GM12878 (cell line): Measurements from ENCODE around the gene NLRP6. TPM values are rescaled to one million over a fixed set of nuclear protein-coding genes. Genes with fewer than 3 reads are reported as not detected.
"Not testable (repeated sequence)": the region's sequence is repeated elsewhere in the genome, so short reads cannot be mapped to it uniquely, and the experiment has no call there.

ENCODE experiments used
- ATAC-seq: fragments of 200-7000 bp; cut with Tn5 transposase; 3 replicates; pipeline ENCODE4 v1.9.1; 2020; ENCODE audit warnings: mild to moderate bottlenecking, moderate library complexity
- BruUV-seq: library from RNA; stranded (reverse); fragments of 400-500 nt; replicated peaks from 2 replicates; lab custom pipeline; 2021; lab: Mats Ljungman, UMichigan
- CTCF ChIA-PET: fragments of 300-600 bp; sonication (Branson Sonifier 250); formaldehyde crosslinking; extraction: SDS; loops from one replicate; lab custom pipeline; 2021; ENCODE audit warnings: inconsistent platforms; lab: Yijun Ruan, JAX
- POLR2A ChIA-PET: fragments of 350-600 bp; formaldehyde crosslinking; extraction: SDS; loops from one replicate; lab custom pipeline; 2021; ENCODE audit warnings: inconsistent platforms; lab: Charles Lee
- RAD21 ChIA-PET: fragments of 300-600 bp; sonication (Branson Sonifier 250); formaldehyde crosslinking; loops from one replicate; lab custom pipeline; 2023; ENCODE audit warnings: antibody characterized with exemption; ENCODE audit not compliant: unreplicated experiment; lab: Charles Lee
- SMC1A ChIA-PET: fragments of 300-600 bp; sonication (Branson Sonifier 250); formaldehyde crosslinking; loops from one replicate; lab custom pipeline; 2023; ENCODE audit not compliant: unreplicated experiment, uncharacterized antibody; lab: Charles Lee
- DNase-seq: peaks from one replicate; pipeline ENCODE4 v3.0.0-alpha.2; 2011; ENCODE audit warnings: low read depth, low spot score
- FAIRE-seq: peaks from 3 replicates; lab custom pipeline; 2011; peaks lifted over from hg19 to GRCh38; lab: Jason Lieb, UNC
- H2AFZ ChIP-seq: 2 replicates; pipeline ENCODE4 v1.6.0; 2011; ENCODE audit warnings: low read depth, low read length, control low read depth; ENCODE audit not compliant: control insufficient read depth
- H3K27ac ChIP-seq: 2 replicates; pipeline ENCODE4 v1.5.1; 2011; ENCODE audit warnings: control low read depth; ENCODE audit not compliant: control insufficient read depth, insufficient read depth
- H3K27me3 ChIP-seq, 2 experiments: replicated peaks in 1 of 2; 2 replicates each; pipeline versions ENCODE4 v1.6.0 to v1.6.1; 2011; ENCODE audit warnings: low read length in 1 of 2; ENCODE audit not compliant: control insufficient read depth in 2 of 2, insufficient read depth in 2 of 2
- H3K36me3 ChIP-seq, 2 experiments: 2 replicates each; pipeline ENCODE4 v1.5.1; 2011; ENCODE audit warnings: low read length in 1 of 2; ENCODE audit not compliant: control insufficient read depth in 2 of 2, insufficient read depth in 2 of 2
- H3K4me1 ChIP-seq: 2 replicates; pipeline ENCODE4 v1.6.1; 2011; ENCODE audit warnings: mild to moderate bottlenecking, low read length, moderate library complexity, mixed read lengths; ENCODE audit not compliant: control insufficient read depth, insufficient read depth
- H3K4me2 ChIP-seq: 2 replicates; pipeline ENCODE4 v1.6.0; 2011; ENCODE audit warnings: control low read depth; ENCODE audit not compliant: control insufficient read depth, insufficient read depth
- H3K4me3 ChIP-seq: fragments of 200-600 bp; sonication (generic); 2 replicates; pipeline ENCODE4 v1.5.1; 2016
- H3K79me2 ChIP-seq: 2 replicates; pipeline ENCODE4 v1.6.0; 2011; ENCODE audit warnings: low read length; ENCODE audit not compliant: control insufficient read depth, insufficient read depth
- H3K9ac ChIP-seq: 2 replicates; pipeline ENCODE4 v1.8.0; 2011; ENCODE audit warnings: low read length, control low read depth, mixed read lengths; ENCODE audit not compliant: control insufficient read depth, insufficient read depth
- H3K9me3 ChIP-seq: replicated peaks from 3 replicates; pipeline ENCODE4 v1.5.1; 2011; ENCODE audit warnings: mild to moderate bottlenecking, low read length; ENCODE audit not compliant: control insufficient read depth, insufficient read depth
- H4K20me1 ChIP-seq: 2 replicates; pipeline ENCODE4 v1.6.0; 2011; ENCODE audit not compliant: control insufficient read depth, insufficient read depth
- IKZF2 ChIP-seq, 2 experiments: fragments of 450-650 bp; IDR thresholded peaks; 2 replicates each; pipeline ENCODE4 v1.6.1; 2017; ENCODE audit warnings: mild to moderate bottlenecking in 2 of 2, moderate library complexity in 2 of 2
- WGBS: methylation state at CpG from one replicate; pipeline ENCODE4 v1.1.6; 2016; ENCODE audit warnings: low lambda C conversion rate; ENCODE audit not compliant: insufficient replicate concordance, insufficient coverage; ENCODE audit errors: missing lambda C conversion rate; 5-methylcytosine and 5-hydroxymethylcytosine counted together
- in situ Hi-C: fragments of 300-500 bp; cut with MboI; formaldehyde crosslinking; loops from 9 replicates; pipeline ENCODE4 v1.14.3; 2018; ENCODE audit warnings: mixed read lengths
- intact Hi-C: fragments of 100-400 bp; cut with micrococcal nuclease; formaldehyde crosslinking; loops from one replicate; pipeline ENCODE4 v1.14.2; 2022; ENCODE audit not compliant: unreplicated experiment
- polyA plus RNA-seq, 11 experiments: library from polyadenylated mRNA; depleted of rRNA in 4 of 11; unstranded in 6 of 11; stranded (reverse) in 5 of 11; fragments of >200 nt; fragmentation: Nextera tagmentation in 4 of 11; fragmentation: Illumina TruSeq in 1 of 11; extraction: Ambion mirVana in 4 of 11; extraction: Trizol in 1 of 11; gene quantifications; 1 replicate in 1 of 11; 2 replicates in 10 of 11; pipeline versions ENCODE4 v1.2.1 to v1.2.3, GENCODE V29; 2011 to 2016; ENCODE audit warnings: inconsistent platforms in 2 of 11, missing spikeins in 2 of 11, low read depth in 1 of 11
- total RNA-seq, 4 experiments: library from RNA; depleted of rRNA in 3 of 4; stranded (reverse); fragments of >200 nt in 3 of 4; fragmentation: Illumina TruSeq in 1 of 4; extraction: Trizol in 1 of 4; gene quantifications; 2 replicates each; pipeline versions ENCODE4 v1.2.1 to v1.2.3, GENCODE V29; 2013 to 2021

Gene NLRP6
- total and polyA plus RNA-seq, 10 of the 15 experiments (the other 5 are each of a cell fraction or from before 2014, with no cell fraction given) = 0.03 to 0.11 TPM; not detected in 8

DNA sequence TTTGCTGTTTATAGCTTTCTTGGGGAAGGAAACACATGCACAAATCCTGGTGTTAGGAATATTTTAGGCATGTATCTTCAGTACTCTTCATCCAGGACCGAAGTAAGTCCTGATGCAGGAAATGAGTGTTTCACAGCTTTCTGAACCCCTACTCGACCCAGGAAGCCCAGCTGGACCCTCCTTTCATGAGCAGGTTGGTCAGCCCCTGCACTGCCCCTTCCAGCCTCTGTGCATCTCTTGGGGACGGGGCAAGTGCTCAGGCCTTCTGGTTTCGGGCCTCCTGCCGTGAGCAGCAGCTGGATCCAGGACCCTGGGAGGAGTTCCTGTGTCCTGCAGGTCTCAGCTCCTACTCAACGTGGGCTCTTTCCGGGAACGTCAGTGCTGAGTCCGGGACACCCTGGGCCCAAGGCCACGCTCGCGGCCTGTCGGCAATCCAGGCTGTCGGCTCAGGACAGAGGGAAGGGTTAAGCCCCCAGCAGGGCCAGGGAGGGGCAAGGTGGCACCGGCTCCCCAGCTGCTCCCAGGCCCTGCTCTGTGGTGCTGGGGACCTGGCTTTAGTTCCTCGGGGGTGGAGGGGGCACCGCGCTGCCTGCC is 31.9 kb downstream of the NLRP6 start:
- BruUV-seq, in situ Hi-C loops, FAIRE-seq, H3K9me3 ChIP-seq, DNase-seq, H4K20me1 ChIP-seq, H3K27me3 ChIP-seq, H2AFZ ChIP-seq, H3K36me3 ChIP-seq: not testable (repeated sequence)
- Histone ChIP-seq H3K4me3 (peak overlapping the region; percentile 85; the same call in 1 of the 2 replicates), H3K4me2 (peak overlapping the region; percentile 71), H3K27ac (peak overlapping the region; percentile 86; the same call in 1 of the 2 replicates), H3K9ac (peak overlapping the region; percentile 84), H3K4me1 (peaks cover 13% of the 10 kb centered on the region), H3K79me2 (peaks cover 57% of the 10 kb centered on the region)
- intact Hi-C loops = loop anchor here (2.0 to 10.0 kb wide), 3 partner anchors 103 to 209 kb away; partner anchors contain the start of genes ANO9, BET1L and RIC8A
- CTCF ChIA-PET = interaction anchor here (1.2 to 2.1 kb wide), 5 partner anchors 20 to 73 kb away, joined by 3 to 17 read pairs (median 6); partner anchors contain the start of gene PSMD13
- ATAC-seq = 0 out of 3 replicates have a peak, but pooled peaks have one; percentile 4
- WGBS = 12% methylated on average over 5 of the region's 18 CpGs
- RAD21 ChIA-PET = interaction anchor here (1.1 to 1.9 kb wide), 4 partner anchors 17 to 59 kb away, joined by 3 to 16 read pairs (median 8); no protein-coding TSS in a partner anchor
- SMC1A ChIA-PET = interaction anchor here (0.6 to 2.0 kb wide), 8 partner anchors 18 to 139 kb away, joined by 3 to 14 read pairs (median 4); no protein-coding TSS in a partner anchor
- 0 out of 4 replicates have a peak, but pooled peaks of 1 of the 2 experiments have one; percentile 15 for TF ChIP-seq IKZF2 (IDR thresholded peaks at IDR 0.05)
- POLR2A ChIA-PET = interaction anchor here (0.8 to 2.1 kb wide), 8 partner anchors 7 to 195 kb away, joined by 3 to 20 read pairs (median 6); no protein-coding TSS in a partner anchor

DNA sequence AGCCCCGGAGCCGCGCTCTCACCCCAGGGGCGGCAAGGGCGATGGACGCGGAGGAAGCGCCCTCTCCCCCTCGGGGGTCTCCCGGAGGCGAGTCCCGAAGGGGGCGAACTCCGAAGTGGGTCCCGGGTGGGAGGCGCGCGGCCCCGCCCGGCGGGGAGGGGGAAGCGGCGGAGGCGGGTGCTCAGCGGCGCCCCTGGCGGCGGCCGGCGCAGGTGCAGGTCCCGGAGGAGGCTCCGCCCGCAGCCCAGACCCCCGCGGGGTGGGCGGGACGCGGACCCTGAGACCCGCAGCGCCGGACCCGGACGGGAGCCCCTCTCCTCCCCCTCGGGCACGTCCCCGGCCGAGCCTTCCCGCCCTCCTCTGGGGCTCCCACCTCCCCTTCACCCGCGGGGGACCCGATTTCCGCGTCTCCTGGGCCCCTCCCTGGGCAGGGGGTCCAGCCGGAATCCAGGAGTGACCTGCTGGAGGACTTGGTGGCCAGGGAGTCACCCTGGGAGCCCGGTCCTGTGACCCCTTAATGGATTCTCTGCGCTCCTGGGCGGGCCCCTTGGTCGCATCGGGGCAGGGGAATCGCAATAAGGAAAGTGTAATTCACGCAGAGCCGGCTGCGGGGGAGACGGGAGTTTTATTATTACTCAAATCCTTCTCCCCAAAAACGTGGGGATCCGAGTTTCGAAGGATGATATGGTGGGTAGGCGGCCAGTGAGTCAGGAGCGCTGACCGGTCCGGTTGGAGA is 33.0 kb downstream of the NLRP6 start:
- Histone ChIP-seq H3K27ac (peak overlapping the region; percentile 98), H3K4me3 (peak overlapping the region; percentile 75; the same call in 1 of the 2 replicates), H3K9ac (peak overlapping the region; percentile 99), H3K79me2 (peaks cover 68% of the 10 kb centered on the region), H3K4me1 (peaks cover 13% of the 10 kb centered on the region)
- WGBS = 1% methylated on average over 8 of the region's 71 CpGs
- in situ Hi-C loops, H3K27me3 ChIP-seq, DNase-seq, H4K20me1 ChIP-seq, H3K9me3 ChIP-seq, intact Hi-C loops, H3K36me3 ChIP-seq, H2AFZ ChIP-seq, BruUV-seq, H3K4me2 ChIP-seq, FAIRE-seq: not testable (repeated sequence)
- ATAC-seq = peak; percentile 23
- ChIA-PET RAD21 (interaction anchor here (1.6 to 2.6 kb wide), 3 partner anchors 19 to 61 kb away, joined by 6 to 21 read pairs (median 8); no protein-coding TSS in a partner anchor), POLR2A (interaction anchor here (1.5 to 2.2 kb wide), 3 partner anchors 40 to 44 kb away, joined by 7 to 24 read pairs (median 15); no protein-coding TSS in a partner anchor), SMC1A (interaction anchor here (2.1 to 2.7 kb wide), 3 partner anchors 18 to 44 kb away, joined by 6 to 19 read pairs (median 19); no protein-coding TSS in a partner anchor), CTCF (interaction anchor here (1.7 to 2.6 kb wide), 4 partner anchors 16 to 44 kb away, joined by 5 to 24 read pairs (median 10); no protein-coding TSS in a partner anchor)
